ENCODE data around the gene KRTAP5-4. TPM values are rescaled to one million over a fixed set of nuclear protein-coding genes. Genes with fewer than 3 reads are reported as not detected.
A peak's percentile ranks its signal among the peaks of the same experiment; 100 is the strongest.

KRTAP5-4 gene
- total RNA-seq, 1 experiment from 2014 or later: not detected

GRCh38 chr11:1574238-1574932 lies 47.6 kb downstream of the KRTAP5-4 start:
- Mint-ChIP-seq H3K27me3 (ENCODE audit: insufficient read depth, unreplicated experiment) (no peaks in the 10 kb centered on the region), H3K4me1 (ENCODE audit: insufficient read depth, unreplicated experiment) (peaks cover 9% of the 10 kb centered on the region), H3K27ac (ENCODE audit: low read depth, unreplicated experiment) (no peak overlapping the region), H3K9me3 (ENCODE audit: unreplicated experiment) (peaks cover 15% of the 10 kb centered on the region), H3K36me3 (ENCODE audit: insufficient read depth, unreplicated experiment) (peaks cover 8% of the 10 kb centered on the region), H3K4me3 (ENCODE audit: unreplicated experiment) (peak overlapping the region; percentile 42)
- BruUV-seq (replicated peaks): no TSS peak
- intact Hi-C loops (cut with micrococcal nuclease): loop anchor here (1.0 kb wide), 2 partner anchors 15 to 28 kb away; no protein-coding TSS in a partner anchor
- POLR2A ChIA-PET: interaction anchor here (0.5 to 2.6 kb wide), 8 partner anchors 14 to 264 kb away, joined by 3 to 16 read pairs (median 4); no protein-coding TSS in a partner anchor
- TF ChIP-seq CTCF (IDR thresholded peaks at IDR 0.05; ENCODE audit: unreplicated experiment): peak; percentile 90
- peak; percentile 27 for DNase-seq (ENCODE audit: unreplicated experiment)
- CTCF ChIA-PET: interaction anchor here (0.6 to 2.9 kb wide), 30 partner anchors 10 to 1230 kb away, joined by 3 to 94 read pairs (median 4); partner anchors contain the start of genes KRTAP5-1, KRTAP5-2 and TOLLIP

GRCh38 chr11:1573903-1574237 lies 48.1 kb downstream of the KRTAP5-4 start:
- intact Hi-C loops (cut with micrococcal nuclease): loop anchor here (1.0 kb wide), 2 partner anchors 15 to 28 kb away; no protein-coding TSS in a partner anchor

GRCh38 chr11:1573077-1573902 lies 48.6 kb downstream of the KRTAP5-4 start:
- intact Hi-C loops (cut with micrococcal nuclease): no loop called here
- POLR2A ChIA-PET: interaction anchor here (0.9 to 2.6 kb wide), 3 partner anchors 14 to 26 kb away, joined by 3 to 16 read pairs (median 4); no protein-coding TSS in a partner anchor
- Mint-ChIP-seq H3K4me3 (ENCODE audit: unreplicated experiment) (peak overlapping the region; percentile 42), H3K27ac (ENCODE audit: low read depth, unreplicated experiment) (no peak overlapping the region), H3K4me1 (ENCODE audit: insufficient read depth, unreplicated experiment) (peaks cover 13% of the 10 kb centered on the region), H3K27me3 (ENCODE audit: insufficient read depth, unreplicated experiment) (no peaks in the 10 kb centered on the region), H3K9me3 (ENCODE audit: unreplicated experiment) (peaks cover 4% of the 10 kb centered on the region), H3K36me3 (ENCODE audit: insufficient read depth, unreplicated experiment) (peaks cover 8% of the 10 kb centered on the region)
- DNase-seq (ENCODE audit: unreplicated experiment): no peak
- CTCF ChIA-PET: interaction anchor here (0.5 to 2.9 kb wide), 11 partner anchors 9 to 1125 kb away, joined by 3 to 94 read pairs (median 8); no protein-coding TSS in a partner anchor
- no TSS peak for BruUV-seq (replicated peaks)
- TF ChIP-seq CTCF (IDR thresholded peaks at IDR 0.05; ENCODE audit: unreplicated experiment): no peak

More at GRCh38 chr11:1573903-1574237, 48.1 kb downstream of the KRTAP5-4 start:
- ChIA-PET POLR2A (interaction anchor here (0.5 to 2.6 kb wide), 5 partner anchors 15 to 56 kb away, joined by 3 to 16 read pairs (median 3); no protein-coding TSS in a partner anchor), CTCF (interaction anchor here (0.5 to 2.9 kb wide), 15 partner anchors 8 to 1125 kb away, joined by 3 to 94 read pairs (median 8); no protein-coding TSS in a partner anchor)
- Mint-ChIP-seq H3K27me3 (ENCODE audit: insufficient read depth, unreplicated experiment) (no peaks in the 10 kb centered on the region), H3K4me1 (ENCODE audit: insufficient read depth, unreplicated experiment) (peaks cover 13% of the 10 kb centered on the region), H3K36me3 (ENCODE audit: insufficient read depth, unreplicated experiment) (peaks cover 11% of the 10 kb centered on the region), H3K9me3 (ENCODE audit: unreplicated experiment) (peaks cover 10% of the 10 kb centered on the region), H3K4me3 (ENCODE audit: unreplicated experiment) (peak overlapping the region; percentile 42), H3K27ac (ENCODE audit: low read depth, unreplicated experiment) (no peak overlapping the region)
- BruUV-seq (replicated peaks): no TSS peak
- DNase-seq (ENCODE audit: unreplicated experiment): no peak
- no peak for TF ChIP-seq CTCF (IDR thresholded peaks at IDR 0.05; ENCODE audit: unreplicated experiment)
